Hematopoietic multipotent progenitor cell (in vitro differentiated cells): ENCODE results near the gene SUMF1. TPM values are rescaled to one million over a fixed set of nuclear protein-coding genes. Genes with fewer than 3 reads are reported as not detected.

ENCODE experiments used
- DNase-seq, 3 donors: peaks; one replicate each; pipeline ENCODE4 v3.0.0-alpha.2; 2011 to 2015; ENCODE audit warnings: low read depth in 2 of 3, low spot score in 2 of 3
- total RNA-seq: library from RNA; depleted of rRNA; stranded (reverse); fragments of >200 nt; gene quantifications from one replicate; pipeline ENCODE4 v1.2.3, GENCODE V29; 2012

The SUMF1 gene
- total RNA-seq, 1 donor = 66.8 TPM

GRCh38 chr3:4396006-4396405, 71.1 kb downstream of the SUMF1 start:
- no peak for DNase-seq

- no peak for DNase-seq
Measured at GRCh38 chr3:4395448-4395847, 71.6 kb downstream of the SUMF1 start.

- no peak for DNase-seq
Measured at GRCh38 chr3:4394567-4394966, 72.5 kb downstream of the SUMF1 start.

GRCh38 chr3:4394048-4394447, 73.0 kb downstream of the SUMF1 start:
- peak in 2 of 3 donors; percentile 78 for DNase-seq

GRCh38 chr3:4392992-4393391, 74.1 kb downstream of the SUMF1 start:
- DNase-seq = no peak

- no peak for DNase-seq
Measured at GRCh38 chr3:4387210-4388204, 79.6 kb downstream of the SUMF1 start.

- DNase-seq = no peak
Measured at GRCh38 chr3:4385201-4385600, 81.9 kb downstream of the SUMF1 start.

- no peak for DNase-seq
Measured at GRCh38 chr3:4380013-4380412, 87.1 kb downstream of the SUMF1 start.

GRCh38 chr3:4376499-4376898, 90.6 kb downstream of the SUMF1 start:
- no peak for DNase-seq

GRCh38 chr3:4375911-4376310, 91.2 kb downstream of the SUMF1 start:
- DNase-seq = no peak

GRCh38 chr3:4373669-4374068, 93.4 kb downstream of the SUMF1 start:
- no peak for DNase-seq

GRCh38 chr3:4362523-4362922, 104.5 kb downstream of the SUMF1 start:
- no peak for DNase-seq

GRCh38 chr3:4360817-4361216, 106.3 kb downstream of the SUMF1 start:
- no peak for DNase-seq

- DNase-seq = no peak
Measured at GRCh38 chr3:4359805-4360502, 107.1 kb downstream of the SUMF1 start.

GRCh38 chr3:4358273-4358672, 108.8 kb downstream of the SUMF1 start:
- no peak for DNase-seq

GRCh38 chr3:4356546-4357410, 110.3 kb downstream of the SUMF1 start:
- no peak for DNase-seq

GRCh38 chr3:4356220-4356540, 110.9 kb downstream of the SUMF1 start:
- no peak for DNase-seq

GRCh38 chr3:4355401-4356219, 111.5 kb downstream of the SUMF1 start:
- DNase-seq = peak in 1 of 3 donors; percentile 33

- no peak for DNase-seq
Measured at GRCh38 chr3:4351872-4352271, 115.2 kb downstream of the SUMF1 start.
